ENCODE data around the gene BCAR1.

GRCh38 chr16:75247249-75247648 is 4.2 kb downstream of the BCAR1 start:
- TF ChIP-seq CTCF (IDR thresholded peaks at IDR 0.05) = no peak
- TF ChIP-seq EP300 (IDR thresholded peaks at IDR 0.05; ENCODE audit: low read depth) = no peak
- no peak for TF ChIP-seq POLR2A (IDR thresholded peaks at IDR 0.05)
- TF ChIP-seq POLR2AphosphoS5 (IDR thresholded peaks at IDR 0.05) = no peak

All from transverse colon (tissue), 4 donors.